Loucy (cell line): ENCODE measurements around the gene CNNM3.

ENCODE experiments used
- CTCF ChIP-seq: fragments of 200-600 bp; sonication (generic); conservative IDR thresholded peaks from 2 replicates; pipeline ENCODE4 v1.5.1; 2014; ENCODE audit warnings: mild to moderate bottlenecking, antibody characterized with exemption, low read length
- EZH2phosphoT487 ChIP-seq: fragments of 200-600 bp; IDR thresholded peaks from 2 replicates; pipeline ENCODE4 v1.6.1; 2018; ENCODE audit warnings: antibody characterized with exemption, mild to moderate bottlenecking, moderate library complexity, borderline replicate concordance

GRCh38 chr2:96767135-96767871 is 48.8 kb upstream of the CNNM3 start:
- TF ChIP-seq CTCF (no peak), EZH2phosphoT487 (no peak)
